Measurements from ENCODE around the gene NUP42. TPM values are rescaled to one million over a fixed set of nuclear protein-coding genes. Genes with fewer than 3 reads are reported as not detected.
A peak's percentile ranks its signal among the peaks of the same experiment; 100 is the strongest.

The NUP42 gene
- total RNA-seq, 1 donor from 2014 or later, result 20.8 TPM

GRCh38 chr7:23232966-23233365 is 51.1 kb downstream of the NUP42 start:
- no peak for DNase-seq (ENCODE audit: low spot score)

GRCh38 chr7:23234569-23235296 is 52.9 kb downstream of the NUP42 start:
- no peak for DNase-seq (ENCODE audit: low spot score)

- no peak for DNase-seq (ENCODE audit: low spot score)
These were observed 54.0 kb downstream of the NUP42 start for GRCh38 chr7:23235813-23236221.

DNA sequence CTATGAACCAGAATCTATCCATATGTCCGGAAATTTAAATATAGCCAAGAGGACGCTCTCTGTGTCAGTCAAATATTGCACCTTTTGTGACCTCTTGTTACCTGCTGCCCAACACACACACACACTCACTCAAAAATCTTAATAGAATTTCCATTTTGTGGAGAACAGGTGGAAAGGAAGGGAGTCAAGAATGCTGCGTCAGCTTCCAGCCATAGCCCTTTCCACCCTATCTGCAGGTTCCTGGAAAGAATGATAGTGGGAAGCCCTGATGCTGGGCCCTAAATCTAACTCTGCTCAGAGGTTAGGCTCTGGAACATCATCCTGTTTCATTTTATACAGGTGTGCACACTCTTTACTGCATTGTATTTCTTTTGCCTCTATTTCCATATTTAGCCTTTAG is 55.2 kb downstream of the NUP42 start:
- DNase-seq (ENCODE audit: low spot score), result no peak

GRCh38 chr7:23238983-23239652 is 57.3 kb downstream of the NUP42 start:
- no peak for DNase-seq (ENCODE audit: low spot score)

DNA sequence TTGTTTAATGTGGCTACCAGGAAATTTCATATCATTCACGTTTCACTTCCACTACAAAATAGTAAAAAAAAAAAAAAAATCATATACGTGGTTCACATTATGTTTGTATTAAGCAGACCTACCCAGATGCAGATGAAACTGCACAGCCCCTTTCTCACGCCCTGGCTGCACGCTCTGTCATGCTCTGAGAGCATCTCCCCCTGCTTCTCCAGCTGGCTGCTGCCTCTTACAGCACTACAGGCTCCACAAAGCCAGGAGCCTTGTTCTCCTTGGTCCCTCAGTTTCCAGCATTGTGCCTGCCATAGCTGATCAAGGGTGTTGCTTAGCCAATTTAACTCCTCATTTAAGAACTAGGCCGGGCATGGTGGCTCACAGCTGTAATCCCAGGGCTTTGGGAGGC is 57.9 kb downstream of the NUP42 start:
- no peak for DNase-seq (ENCODE audit: low spot score)

DNA sequence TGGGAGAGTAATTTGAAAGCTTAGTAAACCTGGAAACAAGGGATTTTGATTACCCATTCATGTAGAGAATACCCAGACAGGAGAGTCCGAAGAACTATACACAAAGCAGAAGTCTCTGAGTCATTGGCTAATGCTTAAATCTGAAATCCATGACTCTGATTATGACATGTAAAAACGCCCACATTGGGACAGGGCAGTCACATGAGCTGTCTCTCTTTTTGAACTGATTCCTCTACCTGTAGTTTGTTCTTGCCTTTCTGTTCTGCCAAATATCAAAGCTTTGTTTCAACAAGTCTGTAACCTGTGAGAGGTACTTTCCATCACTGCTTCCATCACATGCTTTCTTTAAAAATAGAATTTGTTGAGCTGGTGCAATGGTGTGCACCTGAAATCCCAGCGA is 60.5 kb downstream of the NUP42 start:
- DNase-seq (ENCODE audit: low spot score), result no peak

DNA sequence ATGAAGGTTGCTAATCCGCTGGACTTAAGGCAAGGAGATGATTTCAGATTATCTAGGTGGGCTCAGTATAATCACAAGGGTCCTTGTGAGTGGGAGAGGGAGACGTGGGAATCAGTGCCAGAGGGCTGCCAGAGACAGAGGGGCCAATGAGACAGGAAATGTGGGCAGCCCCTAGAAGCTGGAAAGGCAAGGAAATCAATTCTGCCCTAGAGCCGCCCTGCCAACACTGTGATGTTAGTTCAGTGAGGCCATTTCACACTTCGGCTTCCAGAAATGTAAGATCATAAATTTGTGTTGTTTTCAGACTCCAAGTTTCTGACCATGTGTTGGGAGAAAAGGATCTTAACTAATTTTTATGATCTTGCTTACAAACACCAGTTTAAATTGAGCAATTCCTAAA is 61.1 kb downstream of the NUP42 start:
- no peak for DNase-seq (ENCODE audit: low spot score)

GRCh38 chr7:23246555-23246954 is 64.7 kb downstream of the NUP42 start, which contains the start of gene GPNMB:
GPNMB (plus strand) TSS chr7:23246775; CDS start chr7:23246858, 83 bp downstream.
- DNase-seq (ENCODE audit: low spot score), result no peak

GRCh38 chr7:23247046-23247602 is 65.3 kb downstream of the NUP42 start:
- DNase-seq (ENCODE audit: low spot score), result no peak

GRCh38 chr7:23247603-23248335 is 65.9 kb downstream of the NUP42 start:
- DNase-seq (ENCODE audit: low spot score), result peak; percentile 91

GRCh38 chr7:23249486-23249885 is 67.6 kb downstream of the NUP42 start:
- DNase-seq (ENCODE audit: low spot score), result no peak

Other genes with a start within 250 kb of the NUP42 start
- 70.5 TPM for gene HYCC1, start 167.9 kb upstream of the NUP42 start, total RNA-seq
- gene KLHL7, start 76.3 kb upstream of the NUP42 start, total RNA-seq, result 18.9 TPM
- 183 TPM for gene GPNMB, start 64.7 kb downstream of the NUP42 start, total RNA-seq
- 56.2 TPM for gene MALSU1, start 117.3 kb downstream of the NUP42 start, total RNA-seq